SK-N-SH (cell line): Measurements from ENCODE around the gene PCSK5.

Experiments used
- EZH2phosphoT487 ChIP-seq: fragments of 200-600 bp; sonication (generic); IDR thresholded peaks from 2 replicates; pipeline ENCODE4 v1.6.1; 2017; ENCODE audit warnings: low read depth, mixed run types, mild to moderate bottlenecking, antibody characterized with exemption, moderate library complexity, borderline replicate concordance
- GABPA ChIP-seq: IDR thresholded peaks from 2 replicates; pipeline ENCODE4 v1.4.0; 2012; ENCODE audit warnings: low read depth, mild to moderate bottlenecking
- POLR2AphosphoS5 ChIP-seq: IDR thresholded peaks from 2 replicates; pipeline ENCODE4 v1.6.1; 2012; ENCODE audit warnings: low read depth, low read length
- RAD21 ChIP-seq: IDR thresholded peaks from 2 replicates; pipeline ENCODE4 v1.6.1; 2012; ENCODE audit warnings: mild to moderate bottlenecking, low read length
- RFX5 ChIP-seq: IDR thresholded peaks from 2 replicates; pipeline ENCODE4 v1.6.1; 2012; ENCODE audit warnings: mild to moderate bottlenecking, improper control_type of control experiment, low read length
- SIN3A ChIP-seq: IDR thresholded peaks from 2 replicates; pipeline ENCODE4 v1.6.1; 2012; ENCODE audit warnings: low read depth, mild to moderate bottlenecking, low read length, moderate library complexity, borderline replicate concordance
- SMC3 ChIP-seq: IDR thresholded peaks from 2 replicates; pipeline ENCODE4 v1.6.1; 2012; ENCODE audit warnings: low read depth, low read length, improper control_type of control experiment
- TEAD4 ChIP-seq: IDR thresholded peaks from 2 replicates; pipeline ENCODE4 v1.4.0; 2012; ENCODE audit warnings: mild to moderate bottlenecking, borderline replicate concordance; ENCODE audit not compliant: insufficient read depth
- YY1 ChIP-seq: IDR thresholded peaks from 2 replicates; pipeline ENCODE4 v1.4.0; 2012; ENCODE audit warnings: low read depth, mild to moderate bottlenecking
- TF ChIP-seq, protein P1 (sequence below): fragments of 200-600 bp; sonication (generic); IDR thresholded peaks from 2 replicates; pipeline ENCODE4 v1.6.1; 2017; ENCODE audit warnings: antibody characterized with exemption, mild to moderate bottlenecking, moderate library complexity
- TF ChIP-seq, protein P2 (sequence below): fragments of 150-350 bp; IDR thresholded peaks from 2 replicates; pipeline ENCODE4 v1.6.1; 2016; ENCODE audit warnings: mild to moderate bottlenecking, low read depth, low read length

DNA sequence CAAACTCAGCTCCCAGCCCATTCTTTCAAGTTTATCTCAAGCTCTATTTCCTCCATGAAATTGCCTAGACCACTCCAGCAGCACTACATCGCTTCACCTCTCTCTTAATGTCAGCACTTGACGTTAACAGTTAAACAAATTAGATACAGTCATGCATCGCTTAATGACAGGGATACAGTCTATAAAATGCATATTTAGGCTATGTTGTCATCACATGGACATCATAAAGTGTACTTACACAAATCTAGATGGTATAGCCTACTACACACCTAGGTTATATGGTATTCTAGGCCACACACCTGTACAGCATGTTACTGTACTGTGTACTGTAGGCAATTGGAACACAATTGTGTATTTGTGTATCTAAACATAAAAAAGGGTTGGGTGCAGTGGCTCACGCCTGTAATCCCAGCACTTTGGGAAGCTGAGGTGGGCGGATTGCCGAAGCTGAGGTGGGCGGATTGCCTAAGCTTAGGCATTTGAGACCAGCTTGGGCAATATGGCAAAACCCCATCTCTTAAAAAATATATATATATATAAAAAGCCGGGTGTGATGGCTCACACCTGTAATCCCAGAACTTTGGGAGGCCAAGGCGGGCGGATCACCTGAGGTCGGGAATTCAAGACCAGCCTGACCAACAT is 13.4 kb upstream of the PCSK5 start:
- TF ChIP-seq GABPA (no peak), POLR2AphosphoS5 (no peak), YY1 (no peak), TEAD4 (no peak), SMC3 (no peak), RFX5 (no peak), EZH2phosphoT487 (no peak), RAD21 (no peak), SIN3A (no peak)
- TF ChIP-seq, protein P1, sequence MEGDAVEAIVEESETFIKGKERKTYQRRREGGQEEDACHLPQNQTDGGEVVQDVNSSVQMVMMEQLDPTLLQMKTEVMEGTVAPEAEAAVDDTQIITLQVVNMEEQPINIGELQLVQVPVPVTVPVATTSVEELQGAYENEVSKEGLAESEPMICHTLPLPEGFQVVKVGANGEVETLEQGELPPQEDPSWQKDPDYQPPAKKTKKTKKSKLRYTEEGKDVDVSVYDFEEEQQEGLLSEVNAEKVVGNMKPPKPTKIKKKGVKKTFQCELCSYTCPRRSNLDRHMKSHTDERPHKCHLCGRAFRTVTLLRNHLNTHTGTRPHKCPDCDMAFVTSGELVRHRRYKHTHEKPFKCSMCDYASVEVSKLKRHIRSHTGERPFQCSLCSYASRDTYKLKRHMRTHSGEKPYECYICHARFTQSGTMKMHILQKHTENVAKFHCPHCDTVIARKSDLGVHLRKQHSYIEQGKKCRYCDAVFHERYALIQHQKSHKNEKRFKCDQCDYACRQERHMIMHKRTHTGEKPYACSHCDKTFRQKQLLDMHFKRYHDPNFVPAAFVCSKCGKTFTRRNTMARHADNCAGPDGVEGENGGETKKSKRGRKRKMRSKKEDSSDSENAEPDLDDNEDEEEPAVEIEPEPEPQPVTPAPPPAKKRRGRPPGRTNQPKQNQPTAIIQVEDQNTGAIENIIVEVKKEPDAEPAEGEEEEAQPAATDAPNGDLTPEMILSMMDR = no peak
- TF ChIP-seq, protein P2, sequence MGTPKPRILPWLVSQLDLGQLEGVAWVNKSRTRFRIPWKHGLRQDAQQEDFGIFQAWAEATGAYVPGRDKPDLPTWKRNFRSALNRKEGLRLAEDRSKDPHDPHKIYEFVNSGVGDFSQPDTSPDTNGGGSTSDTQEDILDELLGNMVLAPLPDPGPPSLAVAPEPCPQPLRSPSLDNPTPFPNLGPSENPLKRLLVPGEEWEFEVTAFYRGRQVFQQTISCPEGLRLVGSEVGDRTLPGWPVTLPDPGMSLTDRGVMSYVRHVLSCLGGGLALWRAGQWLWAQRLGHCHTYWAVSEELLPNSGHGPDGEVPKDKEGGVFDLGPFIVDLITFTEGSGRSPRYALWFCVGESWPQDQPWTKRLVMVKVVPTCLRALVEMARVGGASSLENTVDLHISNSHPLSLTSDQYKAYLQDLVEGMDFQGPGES = no peak
